IPS-NIHi11 (cell line): ENCODE data around the gene GNMT.
"Not testable (repeated sequence)": the region's sequence is repeated elsewhere in the genome, so short reads cannot be mapped to it uniquely, and the experiment has no call there.

Source experiments
- DNase-seq: peaks from one replicate; pipeline ENCODE4 v3.0.0; 2012; ENCODE audit warnings: mixed read lengths, low spot score

GNMT gene

GRCh38 chr6:42978487-42978838 is 17.9 kb downstream of the GNMT start:
- DNase-seq: peak; percentile 41

GRCh38 chr6:42978839-42979522 is 18.4 kb downstream of the GNMT start, which contains the start of gene PEX6:
Gene PEX6 (minus strand): TSS chr6:42979181. CDS start chr6:42979150, 31 bp downstream.
- peak; percentile 91 for DNase-seq

GRCh38 chr6:42979523-42980177 is 19.1 kb downstream of the GNMT start:
- no peak for DNase-seq

- no peak for DNase-seq
Measured at GRCh38 chr6:42981836-42982235, 21.3 kb downstream of the GNMT start.

GRCh38 chr6:42984001-42984923 is 23.7 kb downstream of the GNMT start, which contains the start of gene PPP2R5D:
Gene PPP2R5D (plus strand): TSS chr6:42984570. CDS start chr6:42984678, 108 bp downstream.
- peak; percentile 97 for DNase-seq

GRCh38 chr6:42984924-42985475 is 24.4 kb downstream of the GNMT start:
- peak; percentile 39 for DNase-seq

- no peak for DNase-seq
Measured at GRCh38 chr6:42987533-42988451, 27.2 kb downstream of the GNMT start.

GRCh38 chr6:42988486-42989020 is 28.0 kb downstream of the GNMT start:
- DNase-seq: no peak

GRCh38 chr6:42989923-42990322 is 29.4 kb downstream of the GNMT start:
- no peak for DNase-seq

GRCh38 chr6:42993445-42993844 is 32.9 kb downstream of the GNMT start:
- no peak for DNase-seq

GRCh38 chr6:42996513-42996912 is 36.0 kb downstream of the GNMT start:
- DNase-seq: no peak

GRCh38 chr6:42998205-42998604 is 37.7 kb downstream of the GNMT start:
- DNase-seq: not testable (repeated sequence)

- DNase-seq: no peak
Measured at GRCh38 chr6:43001843-43002242, 41.3 kb downstream of the GNMT start.

- no peak for DNase-seq
Measured at GRCh38 chr6:43005844-43006243, 45.3 kb downstream of the GNMT start.

GRCh38 chr6:43006251-43006650 is 45.7 kb downstream of the GNMT start:
- no peak for DNase-seq

- DNase-seq: no peak
Measured at GRCh38 chr6:43007126-43007525, 46.6 kb downstream of the GNMT start.

GRCh38 chr6:43009124-43009523 is 48.6 kb downstream of the GNMT start:
- peak; percentile 48 for DNase-seq

GRCh38 chr6:43011207-43011606 is 50.7 kb downstream of the GNMT start:
- DNase-seq: no peak

GRCh38 chr6:43012364-43012763 is 51.8 kb downstream of the GNMT start:
- no peak for DNase-seq

GRCh38 chr6:43013097-43013842 is 52.7 kb downstream of the GNMT start:
- DNase-seq: no peak
